GM12878 (cell line): ENCODE data around the gene TTLL8. TPM values are rescaled to one million over a fixed set of nuclear protein-coding genes. Genes with fewer than 3 reads are reported as not detected.

Experiments
- CBFB ChIP-seq: IDR thresholded peaks from 2 replicates; pipeline ENCODE4 v1.6.1; 2016; ENCODE audit warnings: antibody characterized with exemption, low read depth
- IRF5 ChIP-seq: fragments of 450-650 bp; IDR thresholded peaks from 2 replicates; pipeline ENCODE4 v1.6.1; 2017; ENCODE audit warnings: borderline replicate concordance
- PAX8 ChIP-seq: fragments of 450-650 bp; IDR thresholded peaks from 2 replicates; pipeline ENCODE4 v1.6.1; 2017; ENCODE audit warnings: mild to moderate bottlenecking, moderate library complexity
- RUNX3 ChIP-seq: IDR thresholded peaks from 2 replicates; pipeline ENCODE4 v1.6.1; 2012; ENCODE audit warnings: low read length, inconsistent platforms
- ZBTB4 ChIP-seq: fragments of 450-650 bp; formaldehyde crosslinking; IDR thresholded peaks from 2 replicates; pipeline ENCODE4 v1.4.0; 2022; ENCODE audit warnings: mild to moderate bottlenecking, moderate library complexity
- polyA plus RNA-seq, 11 experiments: library from polyadenylated mRNA; depleted of rRNA in 4 of 11; unstranded in 6 of 11; stranded (reverse) in 5 of 11; fragments of >200 nt; fragmentation: Nextera tagmentation in 4 of 11; fragmentation: Illumina TruSeq in 1 of 11; extraction: Ambion mirVana in 4 of 11; extraction: Trizol in 1 of 11; gene quantifications; 1 replicate in 1 of 11; 2 replicates in 10 of 11; pipeline versions ENCODE4 v1.2.1 to v1.2.3, GENCODE V29; 2011 to 2016; ENCODE audit warnings: inconsistent platforms in 2 of 11, missing spikeins in 2 of 11, low read depth in 1 of 11
- total RNA-seq, 4 experiments: library from RNA; depleted of rRNA in 3 of 4; stranded (reverse); fragments of >200 nt in 3 of 4; fragmentation: Illumina TruSeq in 1 of 4; extraction: Trizol in 1 of 4; gene quantifications; 2 replicates each; pipeline versions ENCODE4 v1.2.1 to v1.2.3, GENCODE V29; 2013 to 2021
- TF ChIP-seq, protein P1 (sequence below): IDR thresholded peaks from 2 replicates; pipeline ENCODE4 v1.6.1; 2012; ENCODE audit warnings: mild to moderate bottlenecking, low read depth, low read length
- TF ChIP-seq, protein P2 (sequence below): fragments of 450-650 bp; IDR thresholded peaks from 2 replicates; pipeline ENCODE4 v1.6.1; 2018; ENCODE audit warnings: mild to moderate bottlenecking, low read depth, moderate library complexity; ENCODE audit not compliant: partially characterized antibody

Gene TTLL8
- total and polyA plus RNA-seq, 10 of the 15 experiments (the other 5 are each of a cell fraction or from before 2014, with no cell fraction given), result not detected

DNA sequence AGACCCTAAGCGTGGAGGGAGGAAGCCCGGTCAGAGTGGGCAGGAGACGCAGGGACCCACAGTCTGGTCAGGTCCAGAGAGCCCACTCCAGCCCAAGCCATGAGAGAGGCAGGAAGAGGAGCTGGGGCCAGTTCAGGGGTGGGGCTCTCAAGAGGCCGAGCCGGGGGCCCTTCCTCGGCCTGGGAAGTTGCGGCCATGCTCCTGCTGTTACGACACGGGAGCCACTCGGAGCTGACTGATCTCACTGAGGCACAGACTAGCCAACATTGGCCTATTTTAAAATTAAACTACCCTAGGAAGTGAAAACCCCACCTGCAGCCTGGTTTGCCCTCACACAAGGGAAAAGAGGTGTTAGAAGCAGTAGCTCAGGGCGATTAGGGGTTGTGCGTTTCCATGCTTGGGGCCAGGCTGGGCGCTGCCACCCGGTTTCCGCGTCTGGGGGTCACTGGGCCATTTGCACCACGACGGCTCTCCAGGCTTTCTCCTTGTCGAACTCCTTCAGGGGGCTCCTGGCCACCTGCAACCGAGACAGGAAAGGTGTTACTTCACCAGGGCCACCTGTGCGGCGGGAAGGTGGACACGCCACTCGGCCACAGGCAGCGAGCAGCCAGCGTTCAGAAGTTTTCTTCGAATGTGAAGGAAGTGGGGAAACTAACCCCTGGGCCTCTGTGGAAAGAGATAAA, 3.2 kb upstream of the TTLL8 start (continued):
- TF ChIP-seq IRF5, result no peak
- TF ChIP-seq ZBTB4 (CRISPR knock-in tag), result no peak
- TF ChIP-seq PAX8, result no peak
- TF ChIP-seq CBFB, result no peak
- TF ChIP-seq, protein P1, sequence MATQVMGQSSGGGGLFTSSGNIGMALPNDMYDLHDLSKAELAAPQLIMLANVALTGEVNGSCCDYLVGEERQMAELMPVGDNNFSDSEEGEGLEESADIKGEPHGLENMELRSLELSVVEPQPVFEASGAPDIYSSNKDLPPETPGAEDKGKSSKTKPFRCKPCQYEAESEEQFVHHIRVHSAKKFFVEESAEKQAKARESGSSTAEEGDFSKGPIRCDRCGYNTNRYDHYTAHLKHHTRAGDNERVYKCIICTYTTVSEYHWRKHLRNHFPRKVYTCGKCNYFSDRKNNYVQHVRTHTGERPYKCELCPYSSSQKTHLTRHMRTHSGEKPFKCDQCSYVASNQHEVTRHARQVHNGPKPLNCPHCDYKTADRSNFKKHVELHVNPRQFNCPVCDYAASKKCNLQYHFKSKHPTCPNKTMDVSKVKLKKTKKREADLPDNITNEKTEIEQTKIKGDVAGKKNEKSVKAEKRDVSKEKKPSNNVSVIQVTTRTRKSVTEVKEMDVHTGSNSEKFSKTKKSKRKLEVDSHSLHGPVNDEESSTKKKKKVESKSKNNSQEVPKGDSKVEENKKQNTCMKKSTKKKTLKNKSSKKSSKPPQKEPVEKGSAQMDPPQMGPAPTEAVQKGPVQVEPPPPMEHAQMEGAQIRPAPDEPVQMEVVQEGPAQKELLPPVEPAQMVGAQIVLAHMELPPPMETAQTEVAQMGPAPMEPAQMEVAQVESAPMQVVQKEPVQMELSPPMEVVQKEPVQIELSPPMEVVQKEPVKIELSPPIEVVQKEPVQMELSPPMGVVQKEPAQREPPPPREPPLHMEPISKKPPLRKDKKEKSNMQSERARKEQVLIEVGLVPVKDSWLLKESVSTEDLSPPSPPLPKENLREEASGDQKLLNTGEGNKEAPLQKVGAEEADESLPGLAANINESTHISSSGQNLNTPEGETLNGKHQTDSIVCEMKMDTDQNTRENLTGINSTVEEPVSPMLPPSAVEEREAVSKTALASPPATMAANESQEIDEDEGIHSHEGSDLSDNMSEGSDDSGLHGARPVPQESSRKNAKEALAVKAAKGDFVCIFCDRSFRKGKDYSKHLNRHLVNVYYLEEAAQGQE, result no peak
- no peak for TF ChIP-seq RUNX3
- TF ChIP-seq, protein P2, sequence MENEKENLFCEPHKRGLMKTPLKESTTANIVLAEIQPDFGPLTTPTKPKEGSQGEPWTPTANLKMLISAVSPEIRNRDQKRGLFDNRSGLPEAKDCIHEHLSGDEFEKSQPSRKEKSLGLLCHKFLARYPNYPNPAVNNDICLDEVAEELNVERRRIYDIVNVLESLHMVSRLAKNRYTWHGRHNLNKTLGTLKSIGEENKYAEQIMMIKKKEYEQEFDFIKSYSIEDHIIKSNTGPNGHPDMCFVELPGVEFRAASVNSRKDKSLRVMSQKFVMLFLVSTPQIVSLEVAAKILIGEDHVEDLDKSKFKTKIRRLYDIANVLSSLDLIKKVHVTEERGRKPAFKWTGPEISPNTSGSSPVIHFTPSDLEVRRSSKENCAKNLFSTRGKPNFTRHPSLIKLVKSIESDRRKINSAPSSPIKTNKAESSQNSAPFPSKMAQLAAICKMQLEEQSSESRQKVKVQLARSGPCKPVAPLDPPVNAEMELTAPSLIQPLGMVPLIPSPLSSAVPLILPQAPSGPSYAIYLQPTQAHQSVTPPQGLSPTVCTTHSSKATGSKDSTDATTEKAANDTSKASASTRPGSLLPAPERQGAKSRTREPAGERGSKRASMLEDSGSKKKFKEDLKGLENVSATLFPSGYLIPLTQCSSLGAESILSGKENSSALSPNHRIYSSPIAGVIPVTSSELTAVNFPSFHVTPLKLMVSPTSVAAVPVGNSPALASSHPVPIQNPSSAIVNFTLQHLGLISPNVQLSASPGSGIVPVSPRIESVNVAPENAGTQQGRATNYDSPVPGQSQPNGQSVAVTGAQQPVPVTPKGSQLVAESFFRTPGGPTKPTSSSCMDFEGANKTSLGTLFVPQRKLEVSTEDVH, result no peak
